ENCODE data around the gene PRICKLE2.

DNA sequence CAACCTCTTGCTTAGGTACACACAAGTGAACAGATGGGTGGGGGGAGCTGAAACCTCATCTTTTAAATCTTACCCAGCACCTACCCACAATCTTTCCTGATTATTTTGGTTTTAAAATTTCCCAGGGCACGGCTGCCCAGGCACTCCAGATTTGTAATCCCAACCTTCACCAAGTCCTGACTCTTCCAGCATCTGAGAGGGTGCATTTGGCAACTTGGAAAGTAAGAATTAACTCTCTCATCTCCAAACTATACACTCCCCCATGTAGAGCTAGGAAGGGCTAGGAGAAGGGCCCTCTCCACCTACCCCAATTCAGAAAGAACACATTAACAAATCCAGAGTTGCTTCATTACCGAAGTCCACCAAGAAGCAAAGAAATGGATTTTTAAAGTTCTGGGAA, 41.7 kb upstream of the PRICKLE2 start:
- TF ChIP-seq, protein P1, sequence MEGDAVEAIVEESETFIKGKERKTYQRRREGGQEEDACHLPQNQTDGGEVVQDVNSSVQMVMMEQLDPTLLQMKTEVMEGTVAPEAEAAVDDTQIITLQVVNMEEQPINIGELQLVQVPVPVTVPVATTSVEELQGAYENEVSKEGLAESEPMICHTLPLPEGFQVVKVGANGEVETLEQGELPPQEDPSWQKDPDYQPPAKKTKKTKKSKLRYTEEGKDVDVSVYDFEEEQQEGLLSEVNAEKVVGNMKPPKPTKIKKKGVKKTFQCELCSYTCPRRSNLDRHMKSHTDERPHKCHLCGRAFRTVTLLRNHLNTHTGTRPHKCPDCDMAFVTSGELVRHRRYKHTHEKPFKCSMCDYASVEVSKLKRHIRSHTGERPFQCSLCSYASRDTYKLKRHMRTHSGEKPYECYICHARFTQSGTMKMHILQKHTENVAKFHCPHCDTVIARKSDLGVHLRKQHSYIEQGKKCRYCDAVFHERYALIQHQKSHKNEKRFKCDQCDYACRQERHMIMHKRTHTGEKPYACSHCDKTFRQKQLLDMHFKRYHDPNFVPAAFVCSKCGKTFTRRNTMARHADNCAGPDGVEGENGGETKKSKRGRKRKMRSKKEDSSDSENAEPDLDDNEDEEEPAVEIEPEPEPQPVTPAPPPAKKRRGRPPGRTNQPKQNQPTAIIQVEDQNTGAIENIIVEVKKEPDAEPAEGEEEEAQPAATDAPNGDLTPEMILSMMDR (IDR thresholded peaks at IDR 0.05): no peak
- TF ChIP-seq HDAC2 (IDR thresholded peaks at IDR 0.05) (no peak), RFX5 (IDR thresholded peaks at IDR 0.05) (no peak), RAD21 (conservative IDR thresholded peaks at IDR 0.05 in 1 of 2, IDR thresholded peaks at IDR 0.05 in 1 of 2) (no peak), MAFK (IDR thresholded peaks at IDR 0.05; ENCODE audit: partially characterized antibody) (no peak)
- TF ChIP-seq, protein P2, sequence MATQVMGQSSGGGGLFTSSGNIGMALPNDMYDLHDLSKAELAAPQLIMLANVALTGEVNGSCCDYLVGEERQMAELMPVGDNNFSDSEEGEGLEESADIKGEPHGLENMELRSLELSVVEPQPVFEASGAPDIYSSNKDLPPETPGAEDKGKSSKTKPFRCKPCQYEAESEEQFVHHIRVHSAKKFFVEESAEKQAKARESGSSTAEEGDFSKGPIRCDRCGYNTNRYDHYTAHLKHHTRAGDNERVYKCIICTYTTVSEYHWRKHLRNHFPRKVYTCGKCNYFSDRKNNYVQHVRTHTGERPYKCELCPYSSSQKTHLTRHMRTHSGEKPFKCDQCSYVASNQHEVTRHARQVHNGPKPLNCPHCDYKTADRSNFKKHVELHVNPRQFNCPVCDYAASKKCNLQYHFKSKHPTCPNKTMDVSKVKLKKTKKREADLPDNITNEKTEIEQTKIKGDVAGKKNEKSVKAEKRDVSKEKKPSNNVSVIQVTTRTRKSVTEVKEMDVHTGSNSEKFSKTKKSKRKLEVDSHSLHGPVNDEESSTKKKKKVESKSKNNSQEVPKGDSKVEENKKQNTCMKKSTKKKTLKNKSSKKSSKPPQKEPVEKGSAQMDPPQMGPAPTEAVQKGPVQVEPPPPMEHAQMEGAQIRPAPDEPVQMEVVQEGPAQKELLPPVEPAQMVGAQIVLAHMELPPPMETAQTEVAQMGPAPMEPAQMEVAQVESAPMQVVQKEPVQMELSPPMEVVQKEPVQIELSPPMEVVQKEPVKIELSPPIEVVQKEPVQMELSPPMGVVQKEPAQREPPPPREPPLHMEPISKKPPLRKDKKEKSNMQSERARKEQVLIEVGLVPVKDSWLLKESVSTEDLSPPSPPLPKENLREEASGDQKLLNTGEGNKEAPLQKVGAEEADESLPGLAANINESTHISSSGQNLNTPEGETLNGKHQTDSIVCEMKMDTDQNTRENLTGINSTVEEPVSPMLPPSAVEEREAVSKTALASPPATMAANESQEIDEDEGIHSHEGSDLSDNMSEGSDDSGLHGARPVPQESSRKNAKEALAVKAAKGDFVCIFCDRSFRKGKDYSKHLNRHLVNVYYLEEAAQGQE (IDR thresholded peaks at IDR 0.05): no peak
